ENCODE results near the gene VTI1A. TPM values are rescaled to one million over a fixed set of nuclear protein-coding genes. Genes with fewer than 3 reads are reported as not detected.

The VTI1A gene
- total and polyA plus RNA-seq, 12 donors = 5.2 to 64.1 (median 22.0) TPM

- no peak for DNase-seq
- no peaks in the 10 kb centered on the region for H3K9me3 ChIP-seq (replicated peaks in 1 of 3)
- no peak overlapping the region for H3K27ac ChIP-seq
- no peaks in the 10 kb centered on the region for H3K27me3 ChIP-seq
- intact Hi-C loops (cut with DNase I) = no loop called here
- no peaks in the 10 kb centered on the region for H3K36me3 ChIP-seq (replicated peaks in 1 of 2)
- peaks cover 0 to 9% of the 10 kb centered on the region in 2 donors for H3K4me1 ChIP-seq (replicated peaks in 1 of 2)
- no peak overlapping the region for H3K4me3 ChIP-seq
- WGBS, 4 donors = 88 to 100% (median 89%) methylated on average over 1 of the region's 1 CpG; no CpG with 5 or more reads in 1 of the 4 donors
- TF ChIP-seq POLR2A (IDR thresholded peaks at IDR 0.05) (no peak), CTCF (IDR thresholded peaks at IDR 0.05) (no peak)
Measured at GRCh38 chr10:112820320-112820719, 373.3 kb downstream of the VTI1A start.

- intact Hi-C loops (cut with DNase I) = no loop called here
- no peak overlapping the region for H3K4me3 ChIP-seq
- H3K4me1 ChIP-seq (replicated peaks in 1 of 2) = peaks cover under 1 to 2% of the 10 kb centered on the region in 2 donors
- TF ChIP-seq CTCF (IDR thresholded peaks at IDR 0.05) (no peak), POLR2A (IDR thresholded peaks at IDR 0.05) (no peak)
- DNase-seq = no peak
- no peak overlapping the region for H3K27ac ChIP-seq
- no peaks in the 10 kb centered on the region for H3K9me3 ChIP-seq (replicated peaks in 1 of 3)
- no peaks in the 10 kb centered on the region for H3K27me3 ChIP-seq
- 97 to 99% (median 98%) methylated on average over 10 to 19 of the region's 19 CpGs for WGBS, 4 donors
- H3K36me3 ChIP-seq (replicated peaks in 1 of 2) = no peaks in the 10 kb centered on the region
Measured at GRCh38 chr10:112821038-112821437, 374.0 kb downstream of the VTI1A start.

- Histone ChIP-seq H3K27ac (no peak overlapping the region), H3K36me3 (replicated peaks in 1 of 2) (no peaks in the 10 kb centered on the region), H3K4me3 (no peak overlapping the region), H3K4me1 (replicated peaks in 1 of 2) (peaks cover 0 to 4% of the 10 kb centered on the region in 2 donors), H3K9me3 (replicated peaks in 1 of 3) (no peaks in the 10 kb centered on the region), H3K27me3 (no peaks in the 10 kb centered on the region)
- TF ChIP-seq CTCF (IDR thresholded peaks at IDR 0.05) = no peak
- no peak for TF ChIP-seq POLR2A (IDR thresholded peaks at IDR 0.05)
- DNase-seq = no peak
- intact Hi-C loops (cut with DNase I) = no loop called here
- WGBS, 4 donors = 82 to 95% (median 86%) methylated on average over 6 to 7 of the region's 7 CpGs
Measured at GRCh38 chr10:112821663-112822062, 374.6 kb downstream of the VTI1A start.

GRCh38 chr10:112823007-112823406 is 376.0 kb downstream of the VTI1A start:
- WGBS, 4 donors = 79 to 88% (median 84%) methylated on average over 5 of the region's 5 CpGs

More at GRCh38 chr10:112823007-112823406, 376.0 kb downstream of the VTI1A start:
- Histone ChIP-seq H3K4me1 (replicated peaks in 1 of 2) (peaks cover 4 to 8% of the 10 kb centered on the region in 2 donors), H3K27ac (no peak overlapping the region), H3K27me3 (no peaks in the 10 kb centered on the region), H3K9me3 (replicated peaks in 1 of 3) (no peaks in the 10 kb centered on the region), H3K4me3 (no peak overlapping the region), H3K36me3 (replicated peaks in 1 of 2) (no peaks in the 10 kb centered on the region)
- DNase-seq = no peak
- TF ChIP-seq CTCF (IDR thresholded peaks at IDR 0.05) (no peak), POLR2A (IDR thresholded peaks at IDR 0.05) (no peak)
- intact Hi-C loops (cut with DNase I) = no loop called here

Data from adrenal gland (tissue), 12 donors.